Hepatocyte (in vitro differentiated cells): Measurements from ENCODE around the gene SGPP1. TPM values are rescaled to one million over a fixed set of nuclear protein-coding genes. Genes with fewer than 3 reads are reported as not detected.

Experiments
- DNase-seq: peaks from one replicate; pipeline ENCODE4 v3.0.0-alpha.2; 2016; ENCODE audit warnings: low spot score
- H2AFZ ChIP-seq: fragments of 200-600 bp; sonication (generic); 2 replicates; pipeline ENCODE4 v1.6.0; 2016; ENCODE audit warnings: antibody characterized with exemption, mild to moderate bottlenecking
- H3K27ac ChIP-seq: fragments of 200-600 bp; sonication (generic); 2 replicates; pipeline ENCODE4 v1.5.1; 2016; ENCODE audit warnings: mild to moderate bottlenecking
- H3K27me3 ChIP-seq: fragments of 200-600 bp; sonication (generic); 2 replicates; pipeline ENCODE4 v1.6.1; 2016
- H3K36me3 ChIP-seq: fragments of 200-600 bp; sonication (generic); replicated peaks from 2 replicates; pipeline ENCODE4 v1.5.1; 2016; ENCODE audit warnings: low read depth; ENCODE audit not compliant: insufficient read depth
- H3K4me1 ChIP-seq: fragments of 200-600 bp; sonication (generic); 2 replicates; pipeline ENCODE4 v1.5.1; 2016; ENCODE audit warnings: mild to moderate bottlenecking, moderate library complexity; ENCODE audit not compliant: insufficient read depth
- H3K4me2 ChIP-seq: fragments of 200-600 bp; sonication (generic); 2 replicates; pipeline ENCODE4 v1.6.0; 2016
- H3K4me3 ChIP-seq: fragments of 200-600 bp; sonication (generic); 2 replicates; pipeline ENCODE4 v1.5.1; 2016; ENCODE audit warnings: mild to moderate bottlenecking
- H3K79me2 ChIP-seq: fragments of 200-600 bp; sonication (generic); 2 replicates; pipeline ENCODE4 v1.6.0; 2017; ENCODE audit warnings: mild to moderate bottlenecking
- H3K9me2 ChIP-seq: fragments of 200-600 bp; sonication (generic); replicated peaks from 2 replicates; pipeline ENCODE4 v1.6.0; 2017; ENCODE audit warnings: mild to moderate bottlenecking; ENCODE audit not compliant: insufficient read depth
- H3K9me3 ChIP-seq: fragments of 200-600 bp; sonication (generic); 2 replicates; pipeline ENCODE4 v1.5.1; 2016; ENCODE audit warnings: low read depth, mild to moderate bottlenecking
- H4K20me1 ChIP-seq: fragments of 200-600 bp; sonication (generic); 2 replicates; pipeline ENCODE4 v1.6.0; 2016; ENCODE audit warnings: mild to moderate bottlenecking; ENCODE audit not compliant: insufficient read depth, poor library complexity, severe bottlenecking
- EZH2 ChIP-seq: fragments of 200-600 bp; sonication (generic); IDR thresholded peaks from 2 replicates; pipeline ENCODE4 v1.6.1; 2016; ENCODE audit warnings: antibody characterized with exemption, mild to moderate bottlenecking, borderline replicate concordance
- EZH2phosphoT487 ChIP-seq: fragments of 200-600 bp; sonication (generic); IDR thresholded peaks from one replicate; pipeline ENCODE4 v1.6.1; 2018; ENCODE audit warnings: antibody characterized with exemption, mild to moderate bottlenecking, low read depth, moderate library complexity; ENCODE audit not compliant: unreplicated experiment, severe bottlenecking
- WGBS: methylation state at CpG from one replicate; pipeline ENCODE4 v1.1.6; 2016; ENCODE audit warnings: low lambda C conversion rate; ENCODE audit errors: missing lambda C conversion rate; 5-methylcytosine and 5-hydroxymethylcytosine counted together
- polyA plus RNA-seq: library from polyadenylated mRNA; unstranded; fragments of >200 nt; fragmentation: Nextera tagmentation; extraction: Ambion mirVana; gene quantifications from 2 replicates; pipeline ENCODE4 v1.2.1, GENCODE V29; 2016
- total RNA-seq: library from RNA; depleted of rRNA; stranded (reverse); fragments of >200 nt; gene quantifications from 2 replicates; pipeline ENCODE4 v1.2.3, GENCODE V29; 2014
- TF ChIP-seq, protein P1 (sequence below): fragments of 200-600 bp; sonication (generic); IDR thresholded peaks from 2 replicates; pipeline ENCODE4 v1.5.1; 2016; ENCODE audit warnings: antibody characterized with exemption, mild to moderate bottlenecking; ENCODE audit not compliant: poor library complexity

SGPP1 gene
- total and polyA plus RNA-seq, 2 experiments from 2014 or later: 17.8 to 23.9 TPM

DNA sequence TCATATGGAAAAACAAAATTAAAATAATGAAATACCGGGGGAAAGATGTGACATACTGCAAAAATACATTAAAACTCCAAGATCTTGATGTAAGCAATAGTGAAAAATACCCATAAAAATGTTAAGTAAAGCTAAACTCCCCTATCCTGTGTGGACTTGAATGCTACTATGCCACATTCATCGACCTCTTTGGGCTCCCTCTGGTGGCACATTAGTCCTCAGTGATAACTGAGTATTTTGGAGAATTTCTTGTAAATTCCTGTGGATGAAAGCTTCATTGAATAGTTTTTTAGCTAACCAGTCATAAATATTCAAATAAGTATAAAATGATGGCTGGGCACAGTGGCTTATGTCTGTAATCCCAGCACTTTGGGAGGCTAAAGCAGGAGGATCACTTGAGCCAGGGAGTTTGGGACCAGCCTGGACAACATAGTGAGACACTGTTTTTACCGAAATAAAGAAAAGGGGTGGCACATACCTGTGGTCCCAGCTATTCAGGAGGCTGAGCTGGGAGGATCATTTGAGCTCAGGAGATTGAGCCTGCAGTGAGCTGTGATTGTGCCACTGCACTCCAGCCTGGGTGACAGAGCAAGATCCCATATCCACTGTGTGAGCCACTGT lies 42.4 kb upstream of the SGPP1 start:
- Histone ChIP-seq H3K27ac (no peak overlapping the region), H4K20me1 (no peaks in the 10 kb centered on the region), H3K4me1 (no peaks in the 10 kb centered on the region), H3K9me3 (no peaks in the 10 kb centered on the region), H3K4me2 (no peak overlapping the region), H3K36me3 (no peaks in the 10 kb centered on the region), H3K4me3 (no peak overlapping the region), H3K9me2 (no peaks in the 10 kb centered on the region), H3K27me3 (no peaks in the 10 kb centered on the region), H2AFZ (no peak overlapping the region), H3K79me2 (no peaks in the 10 kb centered on the region)
- TF ChIP-seq, protein P1, sequence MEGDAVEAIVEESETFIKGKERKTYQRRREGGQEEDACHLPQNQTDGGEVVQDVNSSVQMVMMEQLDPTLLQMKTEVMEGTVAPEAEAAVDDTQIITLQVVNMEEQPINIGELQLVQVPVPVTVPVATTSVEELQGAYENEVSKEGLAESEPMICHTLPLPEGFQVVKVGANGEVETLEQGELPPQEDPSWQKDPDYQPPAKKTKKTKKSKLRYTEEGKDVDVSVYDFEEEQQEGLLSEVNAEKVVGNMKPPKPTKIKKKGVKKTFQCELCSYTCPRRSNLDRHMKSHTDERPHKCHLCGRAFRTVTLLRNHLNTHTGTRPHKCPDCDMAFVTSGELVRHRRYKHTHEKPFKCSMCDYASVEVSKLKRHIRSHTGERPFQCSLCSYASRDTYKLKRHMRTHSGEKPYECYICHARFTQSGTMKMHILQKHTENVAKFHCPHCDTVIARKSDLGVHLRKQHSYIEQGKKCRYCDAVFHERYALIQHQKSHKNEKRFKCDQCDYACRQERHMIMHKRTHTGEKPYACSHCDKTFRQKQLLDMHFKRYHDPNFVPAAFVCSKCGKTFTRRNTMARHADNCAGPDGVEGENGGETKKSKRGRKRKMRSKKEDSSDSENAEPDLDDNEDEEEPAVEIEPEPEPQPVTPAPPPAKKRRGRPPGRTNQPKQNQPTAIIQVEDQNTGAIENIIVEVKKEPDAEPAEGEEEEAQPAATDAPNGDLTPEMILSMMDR: peak; percentile 68
- TF ChIP-seq EZH2 (no peak), EZH2phosphoT487 (no peak)
- DNase-seq: peak; percentile 63
- WGBS: 58% methylated on average over 3 of the region's 3 CpGs

DNA sequence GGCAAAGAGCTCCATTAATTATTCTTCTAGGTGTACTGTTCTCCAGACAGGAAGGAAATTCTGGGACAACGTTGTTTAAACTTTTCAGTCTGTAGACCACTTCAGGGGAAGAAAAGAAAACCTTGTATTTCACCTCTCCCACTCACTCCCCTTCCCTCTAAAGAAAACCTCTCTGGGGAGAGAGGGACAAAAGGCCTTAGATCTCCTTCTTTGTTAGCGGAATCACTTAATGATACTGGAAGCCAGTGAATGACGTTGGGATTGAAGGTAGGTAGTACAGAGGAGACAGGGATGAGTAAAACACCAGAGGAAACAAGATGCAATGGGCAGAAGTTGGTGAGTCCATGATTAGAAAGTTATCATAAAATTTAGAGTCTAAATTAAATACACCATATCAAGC lies 38.7 kb upstream of the SGPP1 start:
- WGBS: 71% methylated on average over 3 of the region's 3 CpGs
- no peak for DNase-seq
- Histone ChIP-seq H4K20me1 (no peaks in the 10 kb centered on the region), H3K27me3 (no peaks in the 10 kb centered on the region), H3K9me2 (no peaks in the 10 kb centered on the region), H3K4me3 (no peak overlapping the region), H3K4me2 (no peak overlapping the region), H3K9me3 (no peaks in the 10 kb centered on the region), H2AFZ (no peak overlapping the region), H3K27ac (no peak overlapping the region), H3K79me2 (no peaks in the 10 kb centered on the region), H3K4me1 (no peaks in the 10 kb centered on the region), H3K36me3 (no peaks in the 10 kb centered on the region)
- TF ChIP-seq, protein P1: no peak
- TF ChIP-seq EZH2phosphoT487 (no peak), EZH2 (no peak)

DNA sequence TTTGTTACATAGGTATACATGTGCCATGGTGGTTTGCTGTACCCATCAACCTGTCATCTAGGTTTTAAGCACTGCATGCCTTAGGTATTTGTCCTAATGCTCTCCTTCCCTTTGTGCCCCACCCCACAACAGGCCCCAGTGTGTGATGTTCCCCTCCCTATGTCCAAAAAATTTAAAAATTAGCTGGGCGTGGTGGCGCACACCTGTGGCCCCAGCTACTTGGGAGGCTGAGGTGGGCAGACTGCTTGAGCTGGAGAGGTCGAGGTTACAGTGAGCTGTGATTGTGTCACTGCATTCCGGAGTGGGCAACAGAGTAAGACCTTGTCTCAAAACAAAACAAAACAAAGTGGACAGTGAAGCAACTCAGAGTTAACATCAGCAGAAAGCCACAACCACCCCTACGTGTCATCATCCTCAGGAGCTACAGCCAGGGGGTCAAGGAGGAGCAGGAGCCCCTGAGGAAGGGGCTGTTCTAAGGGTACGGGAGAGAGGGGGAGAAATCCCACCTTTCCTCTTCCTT lies 36.8 kb upstream of the SGPP1 start:
- H3K4me2 ChIP-seq: no peak overlapping the region
- H3K9me2 ChIP-seq: no peaks in the 10 kb centered on the region
- no peaks in the 10 kb centered on the region for H3K79me2 ChIP-seq
- H2AFZ ChIP-seq: no peak overlapping the region
- WGBS: 96% methylated on average over 6 of the region's 6 CpGs
- no peak overlapping the region for H3K4me3 ChIP-seq
- no peaks in the 10 kb centered on the region for H3K4me1 ChIP-seq
- no peaks in the 10 kb centered on the region for H4K20me1 ChIP-seq
- no peaks in the 10 kb centered on the region for H3K27me3 ChIP-seq
- TF ChIP-seq EZH2 (no peak), EZH2phosphoT487 (no peak)
- TF ChIP-seq, protein P1: no peak
- H3K9me3 ChIP-seq: no peaks in the 10 kb centered on the region
- no peak for DNase-seq
- H3K27ac ChIP-seq: no peak overlapping the region
- H3K36me3 ChIP-seq: no peaks in the 10 kb centered on the region
